Measurements from ENCODE around the gene KLRB1.
"Not testable (repeated sequence)": the region's sequence is repeated elsewhere in the genome, so short reads cannot be mapped to it uniquely, and the experiment has no call there.

KLRB1 gene

GRCh38 chr12:9598363-9598762 is 9.4 kb downstream of the KLRB1 start:
- no peak overlapping the region for H3K4me3 ChIP-seq (ENCODE audit: low read length)
- no peaks in the 10 kb centered on the region for H3K36me3 ChIP-seq (ENCODE audit: control insufficient read depth, insufficient read depth, low read length)
- H3K4me1 ChIP-seq (ENCODE audit: control insufficient read depth, insufficient read depth, low read length) = no peaks in the 10 kb centered on the region
- WGBS (ENCODE audit: insufficient coverage, insufficient read length) = no CpG with 5 or more reads among the region's 3 CpGs
- H3K27me3 ChIP-seq (ENCODE audit: control insufficient read depth, insufficient read depth, low read length) = no peaks in the 10 kb centered on the region
- no peak overlapping the region for H3K27ac ChIP-seq (ENCODE audit: low read length)
- DNase-seq (ENCODE audit: low read depth, low spot score) = no peak
- H3K9me3 ChIP-seq (ENCODE audit: control insufficient read depth, insufficient read depth, low read length) = no peaks in the 10 kb centered on the region

GRCh38 chr12:9597365-9597764 is 10.4 kb downstream of the KLRB1 start:
- no peak for DNase-seq (ENCODE audit: low read depth, low spot score)
- Histone ChIP-seq H3K27ac (ENCODE audit: low read length) (no peak overlapping the region), H3K27me3 (ENCODE audit: control insufficient read depth, insufficient read depth, low read length) (no peaks in the 10 kb centered on the region), H3K9me3 (ENCODE audit: control insufficient read depth, insufficient read depth, low read length) (no peaks in the 10 kb centered on the region), H3K4me1 (ENCODE audit: control insufficient read depth, insufficient read depth, low read length) (no peaks in the 10 kb centered on the region), H3K4me3 (ENCODE audit: low read length) (no peak overlapping the region), H3K36me3 (ENCODE audit: control insufficient read depth, insufficient read depth, low read length) (no peaks in the 10 kb centered on the region)
- no CpG with 5 or more reads among the region's 5 CpGs for WGBS (ENCODE audit: insufficient coverage, insufficient read length)

GRCh38 chr12:9590441-9590840 is 17.3 kb downstream of the KLRB1 start:
- WGBS (ENCODE audit: insufficient coverage, insufficient read length) = no CpG with 5 or more reads among the region's 2 CpGs
- Histone ChIP-seq H3K4me1 (ENCODE audit: control insufficient read depth, insufficient read depth, low read length) (no peaks in the 10 kb centered on the region), H3K9me3 (ENCODE audit: control insufficient read depth, insufficient read depth, low read length) (no peaks in the 10 kb centered on the region), H3K4me3 (ENCODE audit: low read length) (no peak overlapping the region), H3K27me3 (ENCODE audit: control insufficient read depth, insufficient read depth, low read length) (no peaks in the 10 kb centered on the region), H3K27ac (ENCODE audit: low read length) (no peak overlapping the region), H3K36me3 (ENCODE audit: control insufficient read depth, insufficient read depth, low read length) (no peaks in the 10 kb centered on the region)
- no peak for DNase-seq (ENCODE audit: low read depth, low spot score)

GRCh38 chr12:9588749-9589148 is 19.0 kb downstream of the KLRB1 start:
- Histone ChIP-seq H3K4me1 (ENCODE audit: control insufficient read depth, insufficient read depth, low read length) (no peaks in the 10 kb centered on the region), H3K4me3 (ENCODE audit: low read length) (no peak overlapping the region), H3K9me3 (ENCODE audit: control insufficient read depth, insufficient read depth, low read length) (no peaks in the 10 kb centered on the region), H3K36me3 (ENCODE audit: control insufficient read depth, insufficient read depth, low read length) (no peaks in the 10 kb centered on the region), H3K27me3 (ENCODE audit: control insufficient read depth, insufficient read depth, low read length) (no peaks in the 10 kb centered on the region), H3K27ac (ENCODE audit: low read length) (no peak overlapping the region)
- DNase-seq (ENCODE audit: low read depth, low spot score) = no peak
- WGBS (ENCODE audit: insufficient coverage, insufficient read length) = no CpG with 5 or more reads among the region's 2 CpGs

GRCh38 chr12:9587987-9588600 is 19.6 kb downstream of the KLRB1 start:
- WGBS (ENCODE audit: insufficient coverage, insufficient read length) = no CpG with 5 or more reads among the region's 4 CpGs
- Histone ChIP-seq H3K4me1 (ENCODE audit: control insufficient read depth, insufficient read depth, low read length) (no peaks in the 10 kb centered on the region), H3K27ac (ENCODE audit: low read length) (no peak overlapping the region), H3K4me3 (ENCODE audit: low read length) (no peak overlapping the region), H3K9me3 (ENCODE audit: control insufficient read depth, insufficient read depth, low read length) (no peaks in the 10 kb centered on the region), H3K36me3 (ENCODE audit: control insufficient read depth, insufficient read depth, low read length) (no peaks in the 10 kb centered on the region), H3K27me3 (ENCODE audit: control insufficient read depth, insufficient read depth, low read length) (no peaks in the 10 kb centered on the region)
- no peak for DNase-seq (ENCODE audit: low read depth, low spot score)

GRCh38 chr12:9577729-9578128 is 30.0 kb downstream of the KLRB1 start:
- not testable (repeated sequence) for H3K36me3 ChIP-seq (ENCODE audit: control insufficient read depth, insufficient read depth, low read length); H3K4me3 ChIP-seq (ENCODE audit: low read length); H3K27me3 ChIP-seq (ENCODE audit: control insufficient read depth, insufficient read depth, low read length); H3K4me1 ChIP-seq (ENCODE audit: control insufficient read depth, insufficient read depth, low read length); H3K9me3 ChIP-seq (ENCODE audit: control insufficient read depth, insufficient read depth, low read length); H3K27ac ChIP-seq (ENCODE audit: low read length); DNase-seq (ENCODE audit: low read depth, low spot score)
- WGBS (ENCODE audit: insufficient coverage, insufficient read length) = no CpG with 5 or more reads among the region's 5 CpGs

GRCh38 chr12:9567151-9567550 is 40.6 kb downstream of the KLRB1 start:
- no CpG with 5 or more reads among the region's 9 CpGs for WGBS (ENCODE audit: insufficient coverage, insufficient read length)
- H3K4me1 ChIP-seq (ENCODE audit: control insufficient read depth, insufficient read depth, low read length); H3K27ac ChIP-seq (ENCODE audit: low read length); H3K27me3 ChIP-seq (ENCODE audit: control insufficient read depth, insufficient read depth, low read length); H3K4me3 ChIP-seq (ENCODE audit: low read length); H3K36me3 ChIP-seq (ENCODE audit: control insufficient read depth, insufficient read depth, low read length); DNase-seq (ENCODE audit: low read depth, low spot score); H3K9me3 ChIP-seq (ENCODE audit: control insufficient read depth, insufficient read depth, low read length): not testable (repeated sequence)

- DNase-seq (ENCODE audit: low read depth, low spot score); H3K9me3 ChIP-seq (ENCODE audit: control insufficient read depth, insufficient read depth, low read length); H3K36me3 ChIP-seq (ENCODE audit: control insufficient read depth, insufficient read depth, low read length); H3K4me1 ChIP-seq (ENCODE audit: control insufficient read depth, insufficient read depth, low read length); H3K4me3 ChIP-seq (ENCODE audit: low read length); H3K27ac ChIP-seq (ENCODE audit: low read length); H3K27me3 ChIP-seq (ENCODE audit: control insufficient read depth, insufficient read depth, low read length): not testable (repeated sequence)
- WGBS (ENCODE audit: insufficient coverage, insufficient read length) = no CpG with 5 or more reads among the region's 7 CpGs
Observed at GRCh38 chr12:9566113-9566512, 41.6 kb downstream of the KLRB1 start.

- H3K9me3 ChIP-seq (ENCODE audit: control insufficient read depth, insufficient read depth, low read length); H3K27ac ChIP-seq (ENCODE audit: low read length); DNase-seq (ENCODE audit: low read depth, low spot score); H3K4me1 ChIP-seq (ENCODE audit: control insufficient read depth, insufficient read depth, low read length); H3K27me3 ChIP-seq (ENCODE audit: control insufficient read depth, insufficient read depth, low read length); H3K4me3 ChIP-seq (ENCODE audit: low read length); H3K36me3 ChIP-seq (ENCODE audit: control insufficient read depth, insufficient read depth, low read length): not testable (repeated sequence)
- WGBS (ENCODE audit: insufficient coverage, insufficient read length) = no CpG with 5 or more reads among the region's 2 CpGs
Observed at GRCh38 chr12:9564418-9564817, 43.3 kb downstream of the KLRB1 start.

- not testable (repeated sequence) for H3K27me3 ChIP-seq (ENCODE audit: control insufficient read depth, insufficient read depth, low read length); H3K27ac ChIP-seq (ENCODE audit: low read length); H3K9me3 ChIP-seq (ENCODE audit: control insufficient read depth, insufficient read depth, low read length); H3K4me3 ChIP-seq (ENCODE audit: low read length); H3K36me3 ChIP-seq (ENCODE audit: control insufficient read depth, insufficient read depth, low read length); DNase-seq (ENCODE audit: low read depth, low spot score); H3K4me1 ChIP-seq (ENCODE audit: control insufficient read depth, insufficient read depth, low read length)
- WGBS (ENCODE audit: insufficient coverage, insufficient read length) = no CpG with 5 or more reads among the region's 5 CpGs
Observed at GRCh38 chr12:9562841-9563453, 44.8 kb downstream of the KLRB1 start.

- not testable (repeated sequence) for H3K9me3 ChIP-seq (ENCODE audit: control insufficient read depth, insufficient read depth, low read length); H3K4me3 ChIP-seq (ENCODE audit: low read length); H3K27me3 ChIP-seq (ENCODE audit: control insufficient read depth, insufficient read depth, low read length); H3K4me1 ChIP-seq (ENCODE audit: control insufficient read depth, insufficient read depth, low read length); DNase-seq (ENCODE audit: low read depth, low spot score); H3K36me3 ChIP-seq (ENCODE audit: control insufficient read depth, insufficient read depth, low read length); H3K27ac ChIP-seq (ENCODE audit: low read length)
- WGBS (ENCODE audit: insufficient coverage, insufficient read length) = no CpG with 5 or more reads among the region's 4 CpGs
Observed at GRCh38 chr12:9545489-9545888, 62.2 kb downstream of the KLRB1 start.
